ENCODE results near the gene LBHD1. TPM values are rescaled to one million over a fixed set of nuclear protein-coding genes. Genes with fewer than 3 reads are reported as not detected.

The LBHD1 gene
- 1.4 and 1.9 TPM in 2 replicates for total RNA-seq

DNA sequence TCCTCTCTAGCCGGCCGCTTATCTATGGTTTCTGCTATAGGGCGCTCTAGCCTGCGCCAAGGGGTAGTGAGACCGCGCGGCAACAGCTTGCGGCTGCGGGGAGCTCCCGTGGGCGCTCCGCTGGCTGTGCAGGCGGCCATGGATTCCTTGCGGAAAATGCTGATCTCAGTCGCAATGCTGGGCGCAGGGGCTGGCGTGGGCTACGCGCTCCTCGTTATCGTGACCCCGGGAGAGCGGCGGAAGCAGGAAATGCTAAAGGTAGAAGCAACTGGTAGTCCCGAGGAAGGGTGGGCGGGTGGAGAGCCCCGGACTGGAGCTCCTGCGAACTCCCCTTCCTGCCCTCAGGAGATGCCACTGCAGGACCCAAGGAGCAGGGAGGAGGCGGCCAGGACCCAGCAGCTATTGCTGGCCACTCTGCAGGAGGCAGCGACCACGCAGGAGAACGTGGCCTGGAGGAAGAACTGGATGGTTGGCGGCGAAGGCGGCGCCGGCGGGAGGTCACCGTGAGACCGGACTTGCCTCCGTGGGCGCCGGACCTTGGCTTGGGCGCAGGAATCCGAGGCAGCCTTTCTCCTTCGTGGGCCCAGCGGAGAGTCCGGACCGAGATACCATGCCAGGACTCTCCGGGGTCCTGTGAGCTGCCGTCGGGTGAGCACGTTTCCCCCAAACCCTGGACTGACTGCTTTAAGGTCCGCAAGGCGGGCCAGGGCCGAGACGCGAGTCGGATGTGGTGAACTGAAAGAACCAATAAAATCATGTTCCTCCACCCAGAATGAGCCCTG, at the start of gene LBHD1, which contains the start of gene UQCC3:
Gene LBHD1, minus strand, starts transcription at position 660 of the 782 bp plus-strand sequence. CDS start 2,236 bp downstream, outside the sequence.
Gene UQCC3, plus strand, starts transcription at position 66 of the 782 bp plus-strand sequence. Its CDS starts 73 bp downstream, at position 139.

DNA sequence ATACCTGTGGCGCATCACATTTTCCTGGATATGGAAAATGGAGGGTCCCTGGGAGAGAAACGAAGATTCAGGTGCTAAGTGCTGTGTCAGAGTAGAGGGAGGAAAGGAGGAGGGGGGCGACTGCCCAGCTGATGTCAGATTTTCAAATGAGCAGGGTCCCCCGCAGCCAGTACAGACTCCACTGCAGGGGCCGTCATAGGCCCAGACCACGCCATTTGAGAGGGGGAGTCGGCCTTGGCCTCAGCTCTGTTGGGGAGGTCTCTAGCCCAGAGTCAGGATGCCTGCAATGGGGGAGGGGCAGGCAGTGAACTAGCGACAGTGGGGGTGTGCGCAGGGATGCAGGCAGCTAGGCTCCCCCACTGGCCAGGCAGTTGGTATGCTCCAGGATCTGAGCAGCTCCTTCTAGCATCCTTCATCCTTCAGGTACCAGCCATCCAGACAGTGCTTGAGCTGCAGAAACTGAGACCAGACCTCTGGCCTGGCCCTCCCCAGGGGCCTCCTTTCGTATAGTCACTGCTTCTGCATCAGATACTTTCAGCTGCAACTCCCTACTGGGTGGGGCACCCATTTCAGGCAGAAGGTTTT, 35.3 kb upstream of the LBHD1 start, which contains the start of the genes BSCL2 and GNG3:
Gene BSCL2, minus strand, starts transcription at position 148 of the 585 bp plus-strand sequence. CDS start 229 bp downstream, outside the sequence.
Gene GNG3, plus strand, starts transcription at position 400 of the 585 bp plus-strand sequence. CDS start 620 bp downstream, outside the sequence.

DNA sequence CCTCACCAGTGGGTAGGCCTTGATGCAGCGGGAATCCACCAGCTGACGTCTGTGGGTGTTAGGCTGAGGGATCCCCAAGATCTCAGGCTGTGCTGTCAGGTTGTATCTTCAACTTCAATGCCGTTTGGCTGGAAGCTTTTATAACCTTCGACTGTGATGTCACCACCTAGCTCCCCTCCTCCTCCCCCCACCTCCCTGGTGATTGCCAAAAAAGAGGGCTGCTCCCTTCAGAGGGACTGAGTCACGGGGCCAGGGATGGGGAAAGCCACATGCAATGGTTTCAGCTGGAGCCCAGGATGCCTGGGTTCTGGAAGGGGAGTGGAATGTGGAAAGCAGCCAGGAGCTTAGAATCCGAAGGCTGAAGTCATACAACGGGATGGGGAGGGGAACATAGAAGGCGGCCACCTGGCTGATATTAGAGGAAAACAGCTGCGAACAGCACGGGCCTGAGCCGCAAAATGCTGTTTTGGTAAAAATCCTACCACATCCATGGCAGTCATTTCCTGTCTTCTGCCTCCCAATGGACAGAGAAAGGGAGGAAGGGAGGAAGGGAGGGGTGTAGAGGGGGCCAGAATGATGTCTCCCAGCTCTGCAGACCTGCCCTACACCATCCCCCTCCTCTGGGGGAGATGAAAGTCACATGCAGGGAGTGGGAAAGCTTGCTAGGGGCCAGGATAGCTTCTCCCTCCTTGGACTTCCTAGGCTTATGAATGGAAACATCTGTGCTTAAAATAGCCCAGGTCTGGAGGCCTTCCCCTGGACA, 17.5 kb upstream of the LBHD1 start, which contains the start of gene LRRN4CL:
Gene LRRN4CL, minus strand, starts transcription at position 110 of the 763 bp plus-strand sequence. CDS start 1,022 bp downstream, outside the sequence.

DNA sequence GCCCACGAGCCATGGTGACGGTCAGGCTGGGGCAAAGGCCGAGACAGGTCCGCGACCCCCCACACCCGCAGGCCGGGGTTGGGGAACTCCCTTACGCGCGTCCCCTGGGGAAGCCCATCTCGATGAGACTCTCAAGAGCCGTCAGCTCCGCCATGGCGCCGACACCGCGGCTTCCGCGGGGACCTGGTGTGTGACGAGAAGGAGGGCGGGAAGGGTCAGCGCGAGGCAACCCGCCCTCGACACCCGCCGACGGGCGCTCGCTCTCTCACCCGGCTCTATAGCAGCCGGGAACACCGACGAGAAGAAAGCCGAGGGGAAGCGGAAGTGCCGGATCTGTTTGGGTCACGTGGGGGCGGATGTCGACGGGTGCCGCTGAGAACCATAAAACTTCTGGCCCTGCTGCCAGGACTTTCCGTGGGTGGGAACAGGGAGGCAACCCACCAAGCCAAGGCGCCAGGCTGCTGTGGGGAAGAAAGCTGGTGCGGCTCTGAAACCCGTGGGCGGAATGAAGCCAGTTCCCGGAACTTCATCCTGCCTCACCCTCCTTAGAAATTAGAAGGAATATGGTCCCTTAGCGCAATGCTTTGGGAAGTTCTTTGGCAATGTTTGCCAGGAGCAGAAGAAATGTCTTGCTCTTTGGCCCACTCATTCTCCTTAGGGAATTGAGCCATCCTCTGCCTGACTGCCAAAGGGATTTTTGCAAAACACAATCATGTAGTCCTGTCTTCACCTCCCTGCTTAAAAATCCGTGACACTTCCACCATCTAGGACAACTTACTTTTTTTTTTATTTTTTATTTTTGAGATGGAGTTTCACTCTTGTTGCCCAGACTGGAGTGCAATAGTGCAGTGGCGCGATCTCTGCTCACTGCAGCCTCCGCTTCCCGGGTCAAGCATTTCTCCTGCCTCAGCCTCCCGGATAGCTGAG, 7.0 kb upstream of the LBHD1 start, which contains the start of gene UBXN1:
Gene UBXN1, minus strand, starts transcription at position 304 of the 927 bp plus-strand sequence. Its CDS starts 150 bp downstream, at position 154.

DNA sequence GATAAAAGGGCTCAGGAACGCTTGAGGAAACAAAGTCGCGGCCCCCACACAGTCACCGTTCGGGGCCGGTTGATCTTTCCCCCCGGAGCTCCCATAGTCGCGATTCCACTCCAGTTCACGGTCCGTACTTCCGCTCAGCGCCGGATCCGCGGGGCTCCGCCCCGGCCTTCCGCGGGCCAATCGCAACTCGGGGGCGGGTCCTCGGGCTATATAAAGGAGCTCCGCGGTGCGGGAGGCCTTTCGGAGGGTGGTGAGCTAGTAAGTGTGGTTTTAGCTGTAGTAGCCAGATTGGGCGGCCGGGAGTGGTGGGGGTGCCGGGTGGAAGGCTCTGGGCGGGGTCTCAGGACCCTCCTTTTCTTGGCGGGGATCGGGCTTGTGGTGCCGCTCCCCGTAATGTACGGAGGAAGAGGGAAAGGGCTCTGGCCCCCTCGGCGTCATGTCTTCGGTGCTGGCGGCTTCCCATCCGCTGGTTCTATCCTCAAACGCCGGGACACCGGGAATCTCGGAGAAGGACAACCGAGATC, 6.9 kb downstream of the LBHD1 start, which contains the start of the genes C11orf98 and CSKMT:
Gene C11orf98, minus strand, starts transcription at position 136 of the 524 bp plus-strand sequence. Its CDS starts 41 bp downstream, at position 95.
Gene CSKMT, plus strand, starts transcription at position 238 of the 524 bp plus-strand sequence. CDS start 568 bp downstream, outside the sequence.

DNA sequence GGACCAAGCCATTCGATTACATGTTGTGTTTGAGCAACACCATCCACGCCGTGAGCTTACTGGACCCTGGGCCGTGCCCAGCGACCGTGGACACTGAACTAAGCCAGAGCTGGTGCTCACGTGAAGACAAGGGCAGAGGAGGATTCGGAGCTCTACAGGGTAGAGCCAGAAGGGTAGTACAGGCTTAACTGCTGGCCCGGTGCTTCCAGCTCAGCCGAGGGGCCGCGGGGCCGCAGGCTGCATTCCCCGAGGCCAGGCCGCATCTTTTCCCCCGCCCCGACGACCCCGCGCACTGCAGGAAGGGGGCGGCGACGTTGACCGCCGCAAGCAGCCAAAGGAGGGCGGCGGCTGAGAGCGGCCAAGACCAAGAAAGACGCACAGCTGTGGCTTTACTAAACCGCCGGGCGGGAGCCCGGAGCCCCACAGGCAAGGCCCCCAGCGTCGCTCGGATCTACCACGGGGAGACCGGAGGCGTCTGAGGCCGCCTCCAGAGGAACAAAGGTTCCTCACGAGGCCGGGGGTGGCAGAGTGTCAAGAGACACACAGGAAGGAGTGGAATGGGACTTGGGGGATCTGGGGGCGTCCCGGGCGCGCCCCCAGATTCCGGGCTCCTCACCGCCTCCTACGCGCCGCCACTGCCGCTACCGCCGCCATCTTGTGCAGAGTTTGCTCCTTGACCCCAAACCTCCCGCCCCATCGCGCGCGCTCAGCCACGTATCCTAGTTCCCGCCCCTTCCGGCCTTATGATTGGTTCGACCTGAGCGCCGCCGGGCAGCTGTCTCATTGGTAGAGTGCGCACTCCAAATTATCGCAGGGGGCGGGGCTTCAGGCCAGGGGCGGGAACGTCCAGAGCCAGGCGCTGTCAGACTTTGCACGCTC, 25.9 kb downstream of the LBHD1 start, which contains the start of gene GANAB:
Gene GANAB, minus strand, starts transcription at position 668 of the 879 bp plus-strand sequence. Its CDS starts 14 bp downstream, at position 654.

DNA sequence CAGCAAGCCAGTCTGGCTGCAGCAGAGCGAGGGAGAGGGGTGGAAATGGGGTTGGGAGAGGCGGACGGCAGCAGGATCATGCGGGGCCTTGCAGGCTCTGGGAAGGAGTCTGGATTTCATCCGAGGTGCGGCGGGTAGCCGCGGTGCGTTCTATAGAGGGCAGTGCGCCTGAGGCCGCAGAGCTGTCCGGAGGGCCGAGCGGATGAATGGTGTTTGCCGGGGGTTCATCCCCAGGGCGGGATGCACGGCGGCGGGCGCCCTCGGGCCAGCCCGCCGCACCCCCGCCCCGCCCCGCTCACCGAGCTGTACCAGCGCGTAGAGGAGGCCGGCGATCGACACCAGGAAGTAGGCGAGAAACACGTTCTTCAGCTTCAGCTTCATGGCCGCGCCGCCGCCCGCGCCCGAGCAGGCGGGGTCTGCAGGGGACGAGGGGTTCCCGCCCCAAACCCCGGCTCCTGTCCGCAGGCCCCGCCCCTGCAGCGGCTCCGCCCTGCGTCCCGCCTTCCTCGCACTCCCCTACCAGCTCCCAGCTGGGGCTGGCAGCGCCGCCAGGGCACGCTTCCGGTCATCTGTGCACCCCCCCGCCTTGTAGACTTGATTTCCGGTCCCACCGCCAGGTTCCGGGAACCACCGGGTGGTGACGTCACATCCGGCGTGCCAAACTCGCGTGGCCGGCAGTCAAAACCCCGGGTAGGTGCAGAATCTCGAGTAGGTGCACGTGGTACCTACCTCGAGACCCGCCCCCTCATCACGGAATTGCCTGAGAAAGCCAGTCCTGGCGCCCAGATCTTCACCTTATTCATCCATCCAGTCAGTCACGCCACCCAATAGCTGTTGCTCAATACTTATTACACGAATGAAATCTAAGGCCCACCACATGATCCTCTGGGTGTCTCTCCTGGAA, 50.2 kb downstream of the LBHD1 start, which contains the start of gene B3GAT3:
Gene B3GAT3, minus strand, starts transcription at position 420 of the 904 bp plus-strand sequence. Its CDS starts 39 bp downstream, at position 381.

Other genes with a start within 250 kb of the LBHD1 start
- 265 and 856 TPM in 2 replicates for gene AHNAK, start 125.5 kb downstream of the LBHD1 start, total RNA-seq
- 1,482 and 1,970 TPM in 2 replicates for gene EEF1G, start 98.4 kb downstream of the LBHD1 start, total RNA-seq
- gene TUT1, start 80.7 kb downstream of the LBHD1 start, total RNA-seq = 9.1 and 11.3 TPM in 2 replicates
- gene MTA2, start 70.4 kb downstream of the LBHD1 start, total RNA-seq = 183 and 215 TPM in 2 replicates
- gene EML3, start 59.5 kb downstream of the LBHD1 start, total RNA-seq = 7.9 and 16.2 TPM in 2 replicates
- 1.7 and 1.9 TPM in 2 replicates for gene ROM1, start 59.0 kb downstream of the LBHD1 start, total RNA-seq
- 24.9 and 33.7 TPM in 2 replicates for gene B3GAT3, start 50.3 kb downstream of the LBHD1 start, total RNA-seq
- gene GANAB, start 25.7 kb downstream of the LBHD1 start, total RNA-seq = 195 and 220 TPM in 2 replicates
- 23.6 and 29.2 TPM in 2 replicates for gene INTS5, start 19.0 kb downstream of the LBHD1 start, total RNA-seq
- 21.0 and 61.2 TPM in 2 replicates for gene C11orf98, start 7.1 kb downstream of the LBHD1 start, total RNA-seq
- gene CSKMT, start 7.0 kb downstream of the LBHD1 start, total RNA-seq = 5.1 and 14.0 TPM in 2 replicates
- 10.8 and 22.6 TPM in 2 replicates for gene UQCC3, start 594 bp downstream of the LBHD1 start, total RNA-seq
- 139 and 221 TPM in 2 replicates for gene UBXN1, start 6.8 kb upstream of the LBHD1 start, total RNA-seq
- 0.14 and 1.4 TPM in 2 replicates for gene LRRN4CL, start 17.3 kb upstream of the LBHD1 start, total RNA-seq
- gene BSCL2, start 35.2 kb upstream of the LBHD1 start, total RNA-seq = 18.1 and 22.0 TPM in 2 replicates
- not detected in 2 replicates for gene GNG3, start 35.4 kb upstream of the LBHD1 start, total RNA-seq
- 11.6 and 20.6 TPM in 2 replicates for gene HNRNPUL2, start 55.2 kb upstream of the LBHD1 start, total RNA-seq
- 18.1 and 31.4 TPM in 2 replicates for gene TTC9C, start 56.2 kb upstream of the LBHD1 start, total RNA-seq
- 9.2 and 13.0 TPM in 2 replicates for gene ZBTB3, start 81.9 kb upstream of the LBHD1 start, total RNA-seq
- 55.4 and 87.8 TPM in 2 replicates for gene POLR2G, start 89.3 kb upstream of the LBHD1 start, total RNA-seq
- 19.1 and 21.2 TPM in 2 replicates for gene TAF6L, start 99.1 kb upstream of the LBHD1 start, total RNA-seq
- gene TMEM179B, start 115.1 kb upstream of the LBHD1 start, total RNA-seq = 24.3 and 35.5 TPM in 2 replicates
- gene TMEM223, start 119.7 kb upstream of the LBHD1 start, total RNA-seq = 10.5 and 17.1 TPM in 2 replicates
- 14.0 and 37.4 TPM in 2 replicates for gene NXF1, start 133.2 kb upstream of the LBHD1 start, total RNA-seq
- gene STX5, start 159.8 kb upstream of the LBHD1 start, total RNA-seq = 29.7 and 47.2 TPM in 2 replicates
- gene TEX54, start 160.6 kb upstream of the LBHD1 start, total RNA-seq = not detected in 2 replicates
- gene WDR74, start 167.3 kb upstream of the LBHD1 start, total RNA-seq = 68.5 and 89.2 TPM in 2 replicates
- 692 and 1,787 TPM in 2 replicates for gene SLC3A2, start 208.6 kb upstream of the LBHD1 start, total RNA-seq
- gene CHRM1, start 249.1 kb upstream of the LBHD1 start, total RNA-seq = not detected in 2 replicates

All from nasal cavity respiratory epithelium epithelial cell of viscerocranial mucosa (primary cell).